ENCODE results near the gene CREB5.

Gene CREB5

DNA sequence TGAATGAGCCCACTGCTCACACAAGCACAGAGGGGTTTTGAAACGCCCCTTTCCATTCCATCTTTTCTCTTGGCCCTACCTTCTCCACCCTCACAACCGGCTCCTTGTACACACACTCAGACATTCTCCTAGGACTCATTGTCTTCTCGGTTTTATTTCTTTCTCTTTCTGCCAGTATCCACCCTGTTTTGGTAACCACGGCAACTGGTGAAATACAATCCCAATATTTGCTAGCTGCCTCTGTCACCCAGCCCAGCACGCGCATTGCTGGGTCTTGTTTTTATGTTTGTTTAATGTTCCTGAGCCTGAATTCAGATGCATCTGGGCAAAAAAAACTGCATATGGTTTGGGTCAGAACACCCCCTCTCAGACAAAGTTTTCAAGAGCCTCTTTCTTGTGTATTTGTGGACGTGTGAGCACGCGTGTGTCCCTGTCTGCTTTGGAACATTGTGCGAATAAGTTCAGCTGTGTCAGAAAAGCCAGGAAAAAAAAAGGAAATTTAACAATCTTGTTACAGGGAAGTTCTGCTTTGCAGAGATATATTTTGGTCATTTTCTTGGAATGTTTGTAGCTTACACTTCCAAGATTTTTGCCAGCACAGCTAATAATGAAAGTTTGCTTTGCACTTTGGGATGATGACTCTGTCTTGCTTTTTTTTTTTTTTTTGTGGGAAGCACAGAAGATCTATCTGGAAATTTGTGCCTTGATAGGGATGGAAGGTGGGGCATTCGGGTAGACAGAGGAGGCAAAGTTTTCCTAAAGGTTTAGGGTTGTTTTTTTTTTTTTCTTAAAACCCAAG lies 320.0 kb downstream of the CREB5 start:
- Histone ChIP-seq H3K4me1 (ENCODE audit: insufficient read depth, low read length) (no peaks in the 10 kb centered on the region), H3K9me3 (ENCODE audit: insufficient read depth, low read length, severe bottlenecking) (no peaks in the 10 kb centered on the region), H2AFZ (ENCODE audit: low read depth, low read length) (no peak overlapping the region), H3K4me2 (ENCODE audit: insufficient read depth, low read length) (no peak overlapping the region), H3K36me3 (ENCODE audit: insufficient read depth, low read length) (no peaks in the 10 kb centered on the region), H3K9ac (ENCODE audit: low read depth, low read length) (no peak overlapping the region), H4K20me1 (ENCODE audit: insufficient read depth, low read length) (no peaks in the 10 kb centered on the region; the same call in 1 of the 2 replicates), H3K4me3 (ENCODE audit: low read depth in 1 of 2, low read length in 2 of 2) (no peak overlapping the region), H3K27me3 (ENCODE audit: insufficient read depth, low read length, poor library complexity) (peaks cover 10% of the 10 kb centered on the region), H3K27ac (ENCODE audit: low read length) (no peak overlapping the region), H3K79me2 (ENCODE audit: insufficient read depth, low read length) (no peaks in the 10 kb centered on the region)
- DNase-seq (no peak), ATAC-seq (ENCODE audit: insufficient read depth, low read depth) (no peak)
- TF ChIP-seq EZH2 (IDR thresholded peaks at IDR 0.05; ENCODE audit: borderline replicate concordance, low read depth, low read length, severe bottlenecking) = no peak
- TF ChIP-seq, protein P1, sequence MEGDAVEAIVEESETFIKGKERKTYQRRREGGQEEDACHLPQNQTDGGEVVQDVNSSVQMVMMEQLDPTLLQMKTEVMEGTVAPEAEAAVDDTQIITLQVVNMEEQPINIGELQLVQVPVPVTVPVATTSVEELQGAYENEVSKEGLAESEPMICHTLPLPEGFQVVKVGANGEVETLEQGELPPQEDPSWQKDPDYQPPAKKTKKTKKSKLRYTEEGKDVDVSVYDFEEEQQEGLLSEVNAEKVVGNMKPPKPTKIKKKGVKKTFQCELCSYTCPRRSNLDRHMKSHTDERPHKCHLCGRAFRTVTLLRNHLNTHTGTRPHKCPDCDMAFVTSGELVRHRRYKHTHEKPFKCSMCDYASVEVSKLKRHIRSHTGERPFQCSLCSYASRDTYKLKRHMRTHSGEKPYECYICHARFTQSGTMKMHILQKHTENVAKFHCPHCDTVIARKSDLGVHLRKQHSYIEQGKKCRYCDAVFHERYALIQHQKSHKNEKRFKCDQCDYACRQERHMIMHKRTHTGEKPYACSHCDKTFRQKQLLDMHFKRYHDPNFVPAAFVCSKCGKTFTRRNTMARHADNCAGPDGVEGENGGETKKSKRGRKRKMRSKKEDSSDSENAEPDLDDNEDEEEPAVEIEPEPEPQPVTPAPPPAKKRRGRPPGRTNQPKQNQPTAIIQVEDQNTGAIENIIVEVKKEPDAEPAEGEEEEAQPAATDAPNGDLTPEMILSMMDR (IDR thresholded peaks at IDR 0.05; ENCODE audit: borderline replicate concordance, extremely low read depth, low read length, poor library complexity, severe bottlenecking) = no peak

DNA sequence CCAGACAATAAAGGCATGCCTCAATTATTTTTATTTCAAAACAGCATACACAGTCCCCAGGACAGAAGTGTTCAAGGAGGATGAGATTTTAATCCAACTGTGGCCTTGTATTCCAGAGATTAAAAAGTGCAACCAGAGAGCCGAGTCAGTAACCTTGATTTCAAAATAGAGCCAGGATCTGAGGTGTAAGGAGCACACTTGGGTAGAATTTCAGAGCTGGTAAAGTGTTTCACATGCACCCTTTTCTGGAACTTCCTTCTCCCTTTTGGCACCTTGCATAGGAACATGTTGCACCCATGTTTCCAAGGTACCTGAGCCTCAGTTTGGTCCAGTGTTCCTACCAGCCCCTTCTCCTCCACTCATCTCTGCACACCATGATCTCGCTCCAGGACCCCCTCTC lies 320.7 kb downstream of the CREB5 start:
- DNase-seq = no peak
- Histone ChIP-seq H2AFZ (ENCODE audit: low read depth, low read length) (no peak overlapping the region), H3K79me2 (ENCODE audit: insufficient read depth, low read length) (no peaks in the 10 kb centered on the region), H4K20me1 (ENCODE audit: insufficient read depth, low read length) (no peaks in the 10 kb centered on the region; the same call in 1 of the 2 replicates), H3K4me3 (ENCODE audit: low read depth in 1 of 2, low read length in 2 of 2) (no peak overlapping the region), H3K9me3 (ENCODE audit: insufficient read depth, low read length, severe bottlenecking) (no peaks in the 10 kb centered on the region), H3K27me3 (ENCODE audit: insufficient read depth, low read length, poor library complexity) (peaks cover 10% of the 10 kb centered on the region), H3K4me1 (ENCODE audit: insufficient read depth, low read length) (no peaks in the 10 kb centered on the region), H3K4me2 (ENCODE audit: insufficient read depth, low read length) (no peak overlapping the region), H3K36me3 (ENCODE audit: insufficient read depth, low read length) (no peaks in the 10 kb centered on the region), H3K9ac (ENCODE audit: low read depth, low read length) (no peak overlapping the region), H3K27ac (ENCODE audit: low read length) (no peak overlapping the region)
- no peak for TF ChIP-seq EZH2 (IDR thresholded peaks at IDR 0.05; ENCODE audit: borderline replicate concordance, low read depth, low read length, severe bottlenecking)
- TF ChIP-seq, protein P1 (IDR thresholded peaks at IDR 0.05; ENCODE audit: borderline replicate concordance, extremely low read depth, low read length, poor library complexity, severe bottlenecking) = no peak
- no peak for ATAC-seq (ENCODE audit: insufficient read depth, low read depth)

DNA sequence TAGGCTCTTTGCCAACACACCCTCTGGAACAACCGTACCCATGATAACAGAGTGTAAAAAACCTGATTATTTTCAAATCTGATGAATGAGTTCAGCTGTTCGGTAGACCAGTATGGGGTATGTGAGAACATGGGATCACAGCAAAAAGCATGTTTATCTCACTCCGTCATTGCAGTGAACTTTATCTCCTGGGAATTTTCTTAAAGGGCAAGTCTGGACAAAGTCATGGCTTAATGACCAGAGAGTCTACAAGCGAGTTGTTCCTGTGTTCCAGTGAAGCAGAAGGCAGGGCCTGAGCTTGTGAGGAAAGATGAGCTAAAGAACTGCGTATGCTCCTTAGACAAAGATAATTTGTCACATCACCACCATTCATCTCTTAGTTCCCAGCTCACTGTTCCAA lies 326.1 kb downstream of the CREB5 start:
- H3K4me1 ChIP-seq (ENCODE audit: insufficient read depth, low read length) = no peaks in the 10 kb centered on the region
- H3K79me2 ChIP-seq (ENCODE audit: insufficient read depth, low read length) = no peaks in the 10 kb centered on the region
- no peaks in the 10 kb centered on the region for H3K27me3 ChIP-seq (ENCODE audit: insufficient read depth, low read length, poor library complexity)
- no peaks in the 10 kb centered on the region for H4K20me1 ChIP-seq (ENCODE audit: insufficient read depth, low read length)
- TF ChIP-seq, protein P1 (IDR thresholded peaks at IDR 0.05; ENCODE audit: borderline replicate concordance, extremely low read depth, low read length, poor library complexity, severe bottlenecking) = no peak
- TF ChIP-seq EZH2 (IDR thresholded peaks at IDR 0.05; ENCODE audit: borderline replicate concordance, low read depth, low read length, severe bottlenecking) = no peak
- H2AFZ ChIP-seq (ENCODE audit: low read depth, low read length) = no peak overlapping the region
- ATAC-seq (ENCODE audit: insufficient read depth, low read depth) = no peak
- H3K4me3 ChIP-seq (ENCODE audit: low read depth in 1 of 2, low read length in 2 of 2) = no peak overlapping the region
- no peak overlapping the region for H3K4me2 ChIP-seq (ENCODE audit: insufficient read depth, low read length)
- no peak overlapping the region for H3K27ac ChIP-seq (ENCODE audit: low read length)
- no peaks in the 10 kb centered on the region for H3K9me3 ChIP-seq (ENCODE audit: insufficient read depth, low read length, severe bottlenecking)
- no peaks in the 10 kb centered on the region for H3K36me3 ChIP-seq (ENCODE audit: insufficient read depth, low read length)
- no peak for DNase-seq
- H3K9ac ChIP-seq (ENCODE audit: low read depth, low read length) = no peak overlapping the region

All from DND-41 (cell line).